ENCODE measurements around the gene SEC63.
A peak's percentile ranks its signal among the peaks of the same experiment; 100 is the strongest.
"Not testable (repeated sequence)": the region's sequence is repeated elsewhere in the genome, so short reads cannot be mapped to it uniquely, and the experiment has no call there.

SEC63 gene

GRCh38 chr6:107926697-107927544, 31.1 kb downstream of the SEC63 start:
- not testable (repeated sequence) for DNase-seq

GRCh38 chr6:107917451-107918375, 40.3 kb downstream of the SEC63 start:
- DNase-seq = no peak

- DNase-seq = not testable (repeated sequence)
Measured at GRCh38 chr6:107916961-107917360, 41.0 kb downstream of the SEC63 start.

GRCh38 chr6:107911692-107912091, 46.3 kb downstream of the SEC63 start:
- no peak for DNase-seq

GRCh38 chr6:107894809-107895396, 63.1 kb downstream of the SEC63 start:
- DNase-seq = no peak

GRCh38 chr6:107890431-107890830, 67.6 kb downstream of the SEC63 start:
- not testable (repeated sequence) for DNase-seq

- DNase-seq = not testable (repeated sequence)
Measured at GRCh38 chr6:107885950-107886349, 72.1 kb downstream of the SEC63 start.

- DNase-seq = no peak
Measured at GRCh38 chr6:107879941-107880340, 78.1 kb downstream of the SEC63 start.

- DNase-seq = no peak
Measured at GRCh38 chr6:107877968-107878367, 80.0 kb downstream of the SEC63 start.

GRCh38 chr6:107871976-107872375, 86.0 kb downstream of the SEC63 start:
- DNase-seq = no peak

GRCh38 chr6:107871512-107871911, 86.5 kb downstream of the SEC63 start:
- DNase-seq = not testable (repeated sequence)

GRCh38 chr6:107871016-107871415, 87.0 kb downstream of the SEC63 start:
- no peak for DNase-seq

- DNase-seq = no peak
Measured at GRCh38 chr6:107870381-107870780, 87.6 kb downstream of the SEC63 start.

- peak; percentile 67 for DNase-seq
Measured at GRCh38 chr6:107869871-107870270, 88.1 kb downstream of the SEC63 start.

- DNase-seq = no peak
Measured at GRCh38 chr6:107868867-107869611, 89.0 kb downstream of the SEC63 start.

GRCh38 chr6:107867302-107867615, 90.7 kb downstream of the SEC63 start:
- no peak for DNase-seq

- peak; percentile 52 for DNase-seq
Measured at GRCh38 chr6:107866606-107867301, 91.3 kb downstream of the SEC63 start.

GRCh38 chr6:107864226-107865127, 93.5 kb downstream of the SEC63 start:
- no peak for DNase-seq

- peak; percentile 23 for DNase-seq
Measured at GRCh38 chr6:107862383-107862782, 95.6 kb downstream of the SEC63 start.

GRCh38 chr6:107860963-107861362, 97.0 kb downstream of the SEC63 start:
- DNase-seq = not testable (repeated sequence)

GRCh38 chr6:107860144-107860543, 97.9 kb downstream of the SEC63 start:
- DNase-seq = peak; percentile 2
